WERI-Rb-1 (cell line): Measurements from ENCODE around the gene CPD.

Experiments
- DNase-seq: peaks from one replicate; pipeline ENCODE4 v3.0.0-alpha.2; 2020
- H3K27ac ChIP-seq: fragments of 250-450 bp; sonication (Bioruptor Pico); 2 replicates; pipeline ENCODE4 v1.5.1; 2020; ENCODE audit warnings: mild to moderate bottlenecking, moderate library complexity
- H3K27me3 ChIP-seq: fragments of 250-450 bp; sonication (Bioruptor Pico); 2 replicates; pipeline ENCODE4 v1.5.1; 2021; ENCODE audit warnings: mild to moderate bottlenecking, low read depth, moderate library complexity; ENCODE audit not compliant: insufficient read depth, severe bottlenecking
- H3K36me3 ChIP-seq: fragments of 250-450 bp; sonication (Bioruptor Pico); 2 replicates; pipeline ENCODE4 v1.5.1; 2020; ENCODE audit warnings: mild to moderate bottlenecking, moderate library complexity
- H3K4me3 ChIP-seq: 2 replicates; pipeline ENCODE4 v1.5.1; 2011; ENCODE audit warnings: low read depth, mild to moderate bottlenecking, control low read depth, low read length
- H3K9me3 ChIP-seq: fragments of 250-450 bp; sonication (Bioruptor Pico); 2 replicates; pipeline ENCODE4 v1.5.1; 2021; ENCODE audit warnings: mild to moderate bottlenecking, moderate library complexity; ENCODE audit not compliant: severe bottlenecking
- CTCF ChIP-seq: IDR thresholded peaks from 2 replicates; pipeline ENCODE4 v1.5.1; 2011; ENCODE audit warnings: low read depth, mild to moderate bottlenecking, control low read depth, inconsistent platforms, low read length

Gene CPD

GRCh38 chr17:30393911-30394867, 15.5 kb downstream of the CPD start:
- no peak for TF ChIP-seq CTCF
- H3K36me3 ChIP-seq = peaks cover 11% of the 10 kb centered on the region

GRCh38 chr17:30395398-30396022, 16.8 kb downstream of the CPD start:
- Histone ChIP-seq H3K27me3 (no peaks in the 10 kb centered on the region), H3K9me3 (no peaks in the 10 kb centered on the region), H3K36me3 (peaks cover 6% of the 10 kb centered on the region), H3K27ac (no peak overlapping the region), H3K4me3 (no peak overlapping the region)
- DNase-seq = no peak
- TF ChIP-seq CTCF = no peak

More at GRCh38 chr17:30393911-30394867, 15.5 kb downstream of the CPD start:
- H3K9me3 ChIP-seq = no peaks in the 10 kb centered on the region
- no peak for DNase-seq
- H3K27ac ChIP-seq = no peak overlapping the region
- no peaks in the 10 kb centered on the region for H3K27me3 ChIP-seq
- H3K4me3 ChIP-seq = no peak overlapping the region

- no peak for DNase-seq
- H3K4me3 ChIP-seq = no peak overlapping the region
- H3K36me3 ChIP-seq = peaks cover 3% of the 10 kb centered on the region; the same call in 1 of the 2 replicates
- TF ChIP-seq CTCF = no peak
- no peaks in the 10 kb centered on the region for H3K27me3 ChIP-seq
- no peaks in the 10 kb centered on the region for H3K9me3 ChIP-seq
- H3K27ac ChIP-seq = no peak overlapping the region
These were observed 17.4 kb downstream of the CPD start for GRCh38 chr17:30396129-30396528.

GRCh38 chr17:30396612-30397011, 17.9 kb downstream of the CPD start:
- Histone ChIP-seq H3K27ac (no peak overlapping the region), H3K9me3 (no peaks in the 10 kb centered on the region), H3K4me3 (no peak overlapping the region), H3K27me3 (no peaks in the 10 kb centered on the region), H3K36me3 (peaks cover 3% of the 10 kb centered on the region; the same call in 1 of the 2 replicates)
- DNase-seq = no peak
- no peak for TF ChIP-seq CTCF

GRCh38 chr17:30398328-30399041, 19.8 kb downstream of the CPD start:
- Histone ChIP-seq H3K9me3 (peaks cover 6% of the 10 kb centered on the region), H3K27me3 (no peaks in the 10 kb centered on the region), H3K4me3 (no peak overlapping the region), H3K36me3 (peaks cover 10% of the 10 kb centered on the region), H3K27ac (no peak overlapping the region)
- TF ChIP-seq CTCF = no peak
- no peak for DNase-seq
